HFF-Myc (cell line): ENCODE measurements around the gene TNP2.

Experiments
- DNase-seq: peaks from one replicate; pipeline ENCODE4 v3.0.0-alpha.2; 2011; ENCODE audit warnings: low read depth; ENCODE audit errors: extremely low read depth
- H3K4me3 ChIP-seq: replicated peaks from 2 replicates; pipeline ENCODE4 v1.5.1; 2011; ENCODE audit warnings: low read depth, mild to moderate bottlenecking, control low read depth, low read length
- TF ChIP-seq, protein P1 (sequence below): IDR thresholded peaks from 2 replicates; pipeline ENCODE4 v1.5.1; 2012; ENCODE audit warnings: mild to moderate bottlenecking, low read depth, low read length, control low read depth; ENCODE audit errors: missing control alignments

The TNP2 gene

GRCh38 chr16:11276143-11276895, 7.2 kb upstream of the TNP2 start, which contains the start of gene PRM2:
Gene PRM2 (minus strand): TSS chr16:11276480. CDS start chr16:11276370, 110 bp downstream.
- no peak for DNase-seq
- no peak within 1 kb of the TSS for H3K4me3 ChIP-seq
- TF ChIP-seq, protein P1, sequence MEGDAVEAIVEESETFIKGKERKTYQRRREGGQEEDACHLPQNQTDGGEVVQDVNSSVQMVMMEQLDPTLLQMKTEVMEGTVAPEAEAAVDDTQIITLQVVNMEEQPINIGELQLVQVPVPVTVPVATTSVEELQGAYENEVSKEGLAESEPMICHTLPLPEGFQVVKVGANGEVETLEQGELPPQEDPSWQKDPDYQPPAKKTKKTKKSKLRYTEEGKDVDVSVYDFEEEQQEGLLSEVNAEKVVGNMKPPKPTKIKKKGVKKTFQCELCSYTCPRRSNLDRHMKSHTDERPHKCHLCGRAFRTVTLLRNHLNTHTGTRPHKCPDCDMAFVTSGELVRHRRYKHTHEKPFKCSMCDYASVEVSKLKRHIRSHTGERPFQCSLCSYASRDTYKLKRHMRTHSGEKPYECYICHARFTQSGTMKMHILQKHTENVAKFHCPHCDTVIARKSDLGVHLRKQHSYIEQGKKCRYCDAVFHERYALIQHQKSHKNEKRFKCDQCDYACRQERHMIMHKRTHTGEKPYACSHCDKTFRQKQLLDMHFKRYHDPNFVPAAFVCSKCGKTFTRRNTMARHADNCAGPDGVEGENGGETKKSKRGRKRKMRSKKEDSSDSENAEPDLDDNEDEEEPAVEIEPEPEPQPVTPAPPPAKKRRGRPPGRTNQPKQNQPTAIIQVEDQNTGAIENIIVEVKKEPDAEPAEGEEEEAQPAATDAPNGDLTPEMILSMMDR, result no peak

- TF ChIP-seq, protein P1, result no peak
- H3K4me3 ChIP-seq, result no peak overlapping the region
- DNase-seq, result no peak
These were observed 5.8 kb upstream of the TNP2 start for GRCh38 chr16:11274964-11275363.

- DNase-seq, result no peak
- TF ChIP-seq, protein P1, result no peak
- H3K4me3 ChIP-seq, result no peak overlapping the region
These were observed 4.7 kb upstream of the TNP2 start for GRCh38 chr16:11273721-11274324.

- no peak for DNase-seq
- H3K4me3 ChIP-seq, result no peak within 1 kb of the TSS
- TF ChIP-seq, protein P1, result no peak
These were observed 4.0 kb upstream of the TNP2 start, which contains the start of gene PRM3 for GRCh38 chr16:11272921-11273720. Gene PRM3 (minus strand): TSS chr16:11273629. CDS start chr16:11273595, 34 bp downstream.

GRCh38 chr16:11272484-11272883, 3.4 kb upstream of the TNP2 start:
- no peak overlapping the region for H3K4me3 ChIP-seq
- TF ChIP-seq, protein P1, result no peak
- no peak for DNase-seq

DNA sequence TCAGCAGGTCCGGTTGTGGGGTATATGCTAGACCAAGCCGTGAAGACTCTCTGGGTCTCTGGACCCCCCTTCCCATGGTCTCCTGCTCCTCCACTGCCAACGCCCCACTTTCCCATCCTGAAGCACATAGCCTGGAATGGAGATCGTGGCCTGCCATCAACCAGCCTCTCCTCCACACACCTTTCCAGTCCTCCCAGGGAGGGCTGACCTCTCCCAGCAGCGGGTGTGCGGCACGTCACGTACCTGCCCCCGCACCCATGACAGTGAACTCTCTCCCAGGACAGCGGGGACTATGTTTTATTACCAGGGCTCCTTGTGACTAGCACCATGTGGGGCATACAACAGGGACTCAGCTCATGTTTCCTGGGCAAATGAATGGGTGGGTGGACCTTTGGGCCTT, 2.5 kb upstream of the TNP2 start:
- DNase-seq, result no peak
- no peak overlapping the region for H3K4me3 ChIP-seq

More for the DNA sequence above, 2.5 kb upstream of the TNP2 start:
- TF ChIP-seq, protein P1, result no peak
